ENCODE measurements around the gene PLXNA4.
A peak's percentile ranks its signal among the peaks of the same experiment; 100 is the strongest.

Gene PLXNA4

DNA sequence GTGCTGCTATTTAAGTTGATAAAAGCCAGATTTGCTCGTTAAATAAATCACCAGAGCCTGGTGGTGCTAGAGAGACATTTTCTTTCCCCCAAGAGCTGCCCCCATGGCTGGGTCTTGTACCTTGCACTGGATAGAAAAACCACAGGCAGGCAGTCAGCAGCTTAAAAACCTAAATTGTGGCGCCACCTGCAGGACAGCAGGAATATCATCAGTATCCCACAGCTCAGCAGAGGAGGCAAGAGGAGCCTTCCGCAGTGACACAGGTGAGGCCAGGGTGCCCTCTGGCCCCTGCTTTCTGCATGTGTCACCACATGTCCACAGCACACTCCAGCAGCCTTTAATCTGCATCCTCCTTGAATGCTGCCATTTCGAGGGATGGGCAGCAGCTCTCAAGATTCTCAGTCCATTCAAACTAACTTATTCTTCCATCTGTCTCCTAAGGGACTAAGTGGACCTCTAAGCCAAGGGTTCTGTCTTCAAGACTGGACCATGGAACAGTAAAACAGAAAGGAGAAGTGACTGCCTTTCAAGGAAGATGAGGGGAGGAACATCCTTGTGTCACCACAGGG, 4.5 kb upstream of the PLXNA4 start:
- peak; percentile 80 for DNase-seq (ENCODE audit: low read depth, low spot score)
- in situ Hi-C loops (cut with HindIII; ENCODE audit: low sequenced_read_pairs), result no loop called here
- no peak overlapping the region for H3K4me3 ChIP-seq (ENCODE audit: low read depth, low read length)
- TF ChIP-seq, protein P1, sequence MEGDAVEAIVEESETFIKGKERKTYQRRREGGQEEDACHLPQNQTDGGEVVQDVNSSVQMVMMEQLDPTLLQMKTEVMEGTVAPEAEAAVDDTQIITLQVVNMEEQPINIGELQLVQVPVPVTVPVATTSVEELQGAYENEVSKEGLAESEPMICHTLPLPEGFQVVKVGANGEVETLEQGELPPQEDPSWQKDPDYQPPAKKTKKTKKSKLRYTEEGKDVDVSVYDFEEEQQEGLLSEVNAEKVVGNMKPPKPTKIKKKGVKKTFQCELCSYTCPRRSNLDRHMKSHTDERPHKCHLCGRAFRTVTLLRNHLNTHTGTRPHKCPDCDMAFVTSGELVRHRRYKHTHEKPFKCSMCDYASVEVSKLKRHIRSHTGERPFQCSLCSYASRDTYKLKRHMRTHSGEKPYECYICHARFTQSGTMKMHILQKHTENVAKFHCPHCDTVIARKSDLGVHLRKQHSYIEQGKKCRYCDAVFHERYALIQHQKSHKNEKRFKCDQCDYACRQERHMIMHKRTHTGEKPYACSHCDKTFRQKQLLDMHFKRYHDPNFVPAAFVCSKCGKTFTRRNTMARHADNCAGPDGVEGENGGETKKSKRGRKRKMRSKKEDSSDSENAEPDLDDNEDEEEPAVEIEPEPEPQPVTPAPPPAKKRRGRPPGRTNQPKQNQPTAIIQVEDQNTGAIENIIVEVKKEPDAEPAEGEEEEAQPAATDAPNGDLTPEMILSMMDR (IDR thresholded peaks at IDR 0.05; ENCODE audit: low read depth, low read length), result peak; percentile 70

DNA sequence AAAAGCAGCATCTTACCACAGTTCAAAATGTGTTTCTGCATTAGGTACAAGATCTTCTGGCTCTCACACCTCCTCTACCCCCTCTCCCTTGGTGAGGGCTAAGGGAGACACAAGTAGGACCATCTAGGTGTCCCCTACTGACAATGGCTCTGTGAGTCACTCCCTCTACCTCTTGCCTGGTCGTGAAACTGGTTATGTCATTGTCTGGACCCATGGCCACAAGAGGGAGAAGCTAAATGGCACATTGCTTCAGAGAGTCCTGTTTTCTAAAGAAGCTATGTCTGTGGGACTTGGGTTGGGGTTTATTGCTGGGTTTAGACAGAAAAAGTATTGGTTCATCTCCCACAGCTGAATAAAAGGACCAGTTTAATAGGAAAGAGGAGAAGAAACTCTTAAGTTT, 4.0 kb upstream of the PLXNA4 start:
- TF ChIP-seq, protein P1 (IDR thresholded peaks at IDR 0.05; ENCODE audit: low read depth, low read length), result peak; percentile 21
- in situ Hi-C loops (cut with HindIII; ENCODE audit: low sequenced_read_pairs), result no loop called here
- DNase-seq (ENCODE audit: low read depth, low spot score), result no peak
- no peak overlapping the region for H3K4me3 ChIP-seq (ENCODE audit: low read depth, low read length)

DNA sequence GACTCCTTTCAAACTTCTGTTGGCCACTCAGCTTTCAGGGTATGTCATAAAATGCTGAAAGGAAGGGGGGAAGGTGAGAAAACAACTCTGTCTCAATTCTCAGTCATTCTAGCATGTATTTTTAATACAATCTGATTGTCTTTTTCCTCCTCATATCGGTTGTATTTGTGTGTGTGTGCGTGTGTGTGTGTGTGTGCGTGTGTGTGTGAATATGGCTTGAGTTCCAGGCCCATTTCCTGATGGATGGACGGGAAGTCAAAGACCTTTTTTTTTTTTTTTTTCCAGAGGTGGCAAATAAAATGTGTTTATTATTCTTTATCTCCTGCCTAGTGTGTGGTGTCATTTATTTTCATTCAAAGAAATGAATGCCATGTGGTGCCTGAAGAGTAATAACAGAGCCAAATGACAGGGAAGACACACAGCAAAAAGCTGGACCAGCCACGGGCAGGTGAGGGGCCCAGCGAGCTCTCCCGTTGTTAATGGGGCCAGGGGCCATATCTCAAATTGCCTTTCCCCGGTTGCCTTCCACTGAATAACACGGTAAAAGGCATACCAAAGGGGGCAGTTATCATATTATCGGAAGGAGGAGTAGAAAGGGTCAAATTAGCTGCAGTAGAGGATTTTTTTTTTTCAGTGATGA, 3.1 kb upstream of the PLXNA4 start:
- no peak for DNase-seq (ENCODE audit: low read depth, low spot score)
- in situ Hi-C loops (cut with HindIII; ENCODE audit: low sequenced_read_pairs), result no loop called here
- no peak overlapping the region for H3K4me3 ChIP-seq (ENCODE audit: low read depth, low read length)
- TF ChIP-seq, protein P1 (IDR thresholded peaks at IDR 0.05; ENCODE audit: low read depth, low read length), result no peak

DNA sequence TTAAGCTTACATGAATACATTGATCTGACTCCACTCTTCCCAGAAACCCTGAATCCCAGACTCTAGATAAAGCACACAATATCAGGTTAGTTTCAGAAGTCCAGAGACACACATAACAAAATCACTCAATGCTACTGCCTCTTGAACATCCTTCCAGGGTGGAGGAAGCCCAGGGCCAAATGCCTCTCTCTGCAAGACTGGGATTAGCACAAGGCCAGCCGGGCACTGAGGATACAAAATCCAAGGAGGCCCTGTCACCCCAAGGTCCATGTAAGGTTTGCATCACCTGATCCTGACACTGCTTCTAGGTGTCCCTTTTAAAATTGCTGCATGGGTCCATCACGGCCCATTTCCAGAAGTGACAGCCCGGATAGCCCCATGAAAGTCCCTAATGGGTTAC, 2.6 kb upstream of the PLXNA4 start:
- TF ChIP-seq, protein P1 (IDR thresholded peaks at IDR 0.05; ENCODE audit: low read depth, low read length), result no peak

DNA sequence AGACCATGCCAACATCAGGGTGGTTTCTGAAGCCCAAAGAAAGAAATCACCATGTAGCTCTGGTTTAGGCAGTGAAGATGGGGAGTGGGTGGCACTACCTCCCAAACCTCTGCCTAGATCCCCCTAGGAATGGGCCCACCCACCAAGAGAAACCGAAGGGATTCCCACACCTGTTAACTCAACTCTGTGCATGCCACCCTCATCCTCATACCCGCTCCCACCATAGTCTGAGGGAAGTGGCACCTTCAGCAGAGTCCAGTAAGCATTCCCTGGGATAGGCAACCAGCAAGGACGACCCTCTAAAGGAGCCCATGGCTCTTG, 1.7 kb upstream of the PLXNA4 start:
- TF ChIP-seq, protein P1 (IDR thresholded peaks at IDR 0.05; ENCODE audit: low read depth, low read length), result no peak
- in situ Hi-C loops (cut with HindIII; ENCODE audit: low sequenced_read_pairs), result no loop called here

More for the DNA sequence above, 2.6 kb upstream of the PLXNA4 start:
- no peak for DNase-seq (ENCODE audit: low read depth, low spot score)
- H3K4me3 ChIP-seq (ENCODE audit: low read depth, low read length), result no peak overlapping the region
- in situ Hi-C loops (cut with HindIII; ENCODE audit: low sequenced_read_pairs), result no loop called here

DNA sequence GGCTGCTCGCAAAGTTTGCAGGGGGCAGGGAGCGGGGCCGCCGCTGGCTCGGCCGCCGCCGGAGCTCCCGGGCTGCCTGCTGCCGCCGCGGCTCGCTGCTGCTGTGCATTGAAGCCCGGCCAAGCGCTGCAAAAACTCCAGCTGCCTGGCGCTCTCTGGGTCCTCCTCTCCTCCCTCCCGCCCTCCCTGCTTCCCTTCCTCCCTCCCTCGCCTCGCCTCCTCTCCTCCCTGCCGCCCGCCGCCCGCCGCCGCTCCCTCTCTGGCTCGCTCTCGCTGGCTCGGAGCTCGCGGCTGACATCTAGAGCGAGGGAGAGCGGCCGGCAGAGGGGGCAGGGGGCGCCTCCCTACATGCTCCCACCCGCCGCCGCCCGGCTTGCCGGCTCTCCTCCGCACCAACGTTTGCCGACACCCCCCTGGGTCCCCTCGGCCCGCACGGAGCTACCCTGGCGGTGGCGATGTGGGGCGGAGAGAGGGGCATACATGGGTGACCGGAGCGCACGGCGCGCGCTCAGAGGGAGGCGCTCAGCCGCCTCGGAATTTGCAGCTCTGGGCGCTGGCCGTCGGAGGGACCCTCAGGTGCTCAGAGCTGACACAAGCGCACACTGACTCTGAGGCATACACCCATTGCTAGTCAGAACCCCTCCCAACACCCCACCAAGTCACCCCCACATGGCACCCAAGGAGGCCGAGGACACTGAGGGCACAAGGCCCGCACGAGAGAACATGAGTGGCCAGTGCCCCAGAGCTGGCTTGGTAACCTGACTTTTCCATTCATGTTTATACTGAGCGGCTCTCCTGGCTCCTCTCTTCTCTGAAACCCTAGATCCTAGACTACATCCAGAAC, 1.2 kb upstream of the PLXNA4 start:
- peak overlapping the region; percentile 29 for H3K4me3 ChIP-seq (ENCODE audit: low read depth, low read length)
- in situ Hi-C loops (cut with HindIII; ENCODE audit: low sequenced_read_pairs), result no loop called here
- peak; percentile 78 for DNase-seq (ENCODE audit: low read depth, low spot score)
- TF ChIP-seq, protein P1 (IDR thresholded peaks at IDR 0.05; ENCODE audit: low read depth, low read length), result peak; percentile 26

More for the DNA sequence above, 1.7 kb upstream of the PLXNA4 start:
- H3K4me3 ChIP-seq (ENCODE audit: low read depth, low read length), result no peak overlapping the region
- DNase-seq (ENCODE audit: low read depth, low spot score), result no peak

All from astrocyte of the spinal cord (primary cell).